HG02571 (cell line): ENCODE measurements around the gene PLPPR3.

Source experiments
- ATAC-seq: cut with Tn5 transposase; IDR thresholded peaks from one replicate; pipeline ENCODE4 v1.9.1; 2021; ENCODE audit warnings: mild to moderate bottlenecking, moderate library complexity; ENCODE audit not compliant: unreplicated experiment

PLPPR3 gene

DNA sequence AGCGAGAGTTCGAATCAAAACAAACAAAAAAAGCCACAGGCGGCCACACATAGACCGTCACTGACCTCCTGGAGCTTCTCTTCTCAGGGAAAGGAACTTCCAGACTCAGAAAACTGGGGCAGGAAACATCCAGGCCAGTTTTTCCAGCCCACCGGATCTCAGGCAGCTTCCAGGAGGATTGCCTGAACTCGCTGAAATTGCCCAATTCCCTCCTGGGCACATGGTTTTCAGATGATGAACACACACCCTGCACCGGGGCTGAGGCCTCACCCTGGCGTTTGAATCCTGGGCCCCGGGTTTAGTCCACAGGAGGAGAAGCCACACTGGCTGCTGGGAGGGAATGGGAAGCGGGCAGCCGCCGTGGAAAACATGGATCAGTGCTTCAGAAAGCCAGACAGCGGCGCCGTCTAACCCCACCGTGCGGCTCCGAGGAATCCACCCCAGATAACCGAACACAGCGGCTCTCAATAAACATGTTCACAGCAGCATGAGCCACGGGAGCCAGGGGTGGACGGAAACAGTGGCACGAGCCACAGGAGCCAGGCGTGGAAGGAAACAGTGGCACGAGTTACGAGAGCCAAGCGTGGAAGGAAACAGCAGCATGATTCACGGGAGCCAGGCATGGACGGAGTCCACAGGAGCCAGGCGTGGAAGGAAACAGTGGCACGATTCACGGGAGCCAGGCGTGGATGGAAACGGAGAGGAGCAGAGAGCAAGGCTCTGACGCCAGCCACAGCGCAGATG lies 42.7 kb downstream of the PLPPR3 start:
- no peak for ATAC-seq

GRCh38 chr19:776549-776948 lies 45.2 kb downstream of the PLPPR3 start:
- no peak for ATAC-seq

- no peak for ATAC-seq
These were observed 48.9 kb downstream of the PLPPR3 start for GRCh38 chr19:772730-773436.

DNA sequence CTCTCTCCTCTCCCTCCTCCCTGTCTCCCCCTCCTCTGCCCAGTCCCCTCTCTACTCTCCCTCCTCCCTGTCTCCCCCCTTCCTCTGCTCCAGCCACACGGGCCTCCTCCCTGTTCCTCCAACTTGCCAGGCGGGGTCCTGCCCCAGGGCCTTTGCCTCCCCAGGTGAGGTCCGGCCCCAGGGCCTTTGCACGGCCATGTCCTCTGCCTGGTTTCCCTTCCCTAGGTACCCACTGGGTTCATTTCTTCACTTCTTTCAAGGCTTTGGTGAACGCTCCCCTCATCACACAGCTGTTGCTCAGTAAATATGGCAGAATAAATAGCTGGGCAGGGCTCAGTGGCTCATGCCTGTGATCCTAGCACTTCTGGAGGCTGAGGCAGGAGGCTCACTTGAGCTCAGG lies 49.7 kb downstream of the PLPPR3 start:
- ATAC-seq = no peak

DNA sequence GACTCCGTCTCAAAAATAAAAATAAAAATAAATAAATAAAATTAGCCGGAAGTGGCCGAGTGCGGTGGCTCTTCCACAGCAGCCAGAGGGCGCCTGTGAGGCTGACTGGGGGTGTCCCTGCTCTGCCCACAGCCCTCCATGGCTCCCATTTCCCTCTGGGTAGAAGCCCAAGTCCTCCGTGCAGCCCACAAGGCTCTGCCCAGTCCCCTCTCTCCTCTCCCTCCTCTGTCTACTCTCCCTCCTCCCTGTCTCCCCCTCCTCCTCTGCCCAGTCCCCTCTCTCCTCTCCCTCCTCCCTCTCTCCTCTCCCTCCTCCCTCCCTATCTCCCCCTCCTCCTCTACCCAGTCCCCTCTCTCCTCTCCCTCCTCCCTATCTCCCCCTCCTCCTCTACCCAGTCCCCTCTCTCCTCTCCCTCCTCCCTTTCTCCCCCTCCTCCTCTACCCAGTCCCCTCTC lies 50.4 kb downstream of the PLPPR3 start:
- no peak for ATAC-seq

GRCh38 chr19:769616-770015 lies 52.1 kb downstream of the PLPPR3 start:
- ATAC-seq = no peak

- ATAC-seq = no peak
These were observed 53.3 kb downstream of the PLPPR3 start for GRCh38 chr19:768424-768823.

- ATAC-seq = no peak
These were observed 56.5 kb downstream of the PLPPR3 start for GRCh38 chr19:765179-765738.

GRCh38 chr19:764301-764700 lies 57.5 kb downstream of the PLPPR3 start:
- ATAC-seq = no peak

- ATAC-seq = no peak
These were observed 57.9 kb downstream of the PLPPR3 start for GRCh38 chr19:763869-764268.

DNA sequence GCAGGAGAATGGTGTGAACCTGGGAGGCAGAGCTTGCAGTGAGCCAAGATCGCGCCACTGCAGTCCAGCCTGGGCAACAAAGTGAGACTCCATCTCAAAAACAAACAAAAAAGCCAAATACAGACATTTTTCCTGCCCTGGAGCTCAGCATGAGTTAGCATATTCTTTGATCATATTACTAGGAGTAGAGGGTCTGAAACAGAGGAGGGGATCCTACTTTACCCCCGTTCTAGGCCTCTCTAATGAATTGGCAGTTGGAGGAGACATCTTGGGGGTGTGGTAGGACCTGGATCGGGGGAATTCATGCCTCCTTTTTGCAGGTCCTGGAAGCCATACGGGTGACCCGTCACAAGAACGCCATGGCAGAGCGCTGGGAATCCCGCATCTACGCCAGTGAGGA lies 58.6 kb downstream of the PLPPR3 start:
- no peak for ATAC-seq
